ENCODE data around the gene SRI. TPM values are rescaled to one million over a fixed set of nuclear protein-coding genes. Genes with fewer than 3 reads are reported as not detected.

The SRI gene
- polyA plus RNA-seq, 1 of the 3 experiments (the other 2 are of a cell fraction), result 197 TPM

GRCh38 chr7:88169717-88170320, 50.0 kb downstream of the SRI start:
- DNase-seq, result peak; percentile 15
- Histone ChIP-seq H3K27me3 (ENCODE audit: insufficient read depth) (no peaks in the 10 kb centered on the region), H3K27ac (ENCODE audit: low read depth in 2 of 2, low read length in 1 of 2) (no peak overlapping the region), H3K79me2 (ENCODE audit: insufficient read depth) (no peaks in the 10 kb centered on the region), H2AFZ (ENCODE audit: low read depth) (no peak overlapping the region), H3K4me1 (ENCODE audit: control insufficient read depth in 1 of 2, insufficient read depth in 2 of 2, low read depth in 1 of 2, low read length in 1 of 2) (peaks cover 0 to 8% of the 10 kb centered on the region in 2 experiments; a peak in 2 of 4 replicates), H3K9ac (no peak overlapping the region), H3K9me2 (no peaks in the 10 kb centered on the region), H3K4me2 (no peak overlapping the region), H3K9me3 (no peaks in the 10 kb centered on the region), H4K20me1 (ENCODE audit: insufficient read depth) (no peaks in the 10 kb centered on the region), H3K36me3 (replicated peaks in 1 of 2; ENCODE audit: control insufficient read depth in 1 of 2, insufficient read depth in 2 of 2, low read length in 1 of 2) (peaks cover 0 to 13% of the 10 kb centered on the region in 2 experiments), H3F3A (replicated peaks; ENCODE audit: insufficient read depth) (no peaks in the 10 kb centered on the region), H3K4me3 (ENCODE audit: low read depth in 2 of 2, low read length in 1 of 2) (no peak overlapping the region)
- no peak for TF ChIP-seq USF2 (IDR thresholded peaks at IDR 0.05; ENCODE audit: borderline replicate concordance, low read depth, low read length)
- peak; percentile 77 for TF ChIP-seq RAD21 (IDR thresholded peaks at IDR 0.05; ENCODE audit: low read length)
- TF ChIP-seq NRF1 (IDR thresholded peaks at IDR 0.05; ENCODE audit: low read depth, low read length), result no peak
- TF ChIP-seq RXRA (IDR thresholded peaks at IDR 0.05; ENCODE audit: borderline replicate concordance, low read depth), result no peak
- TF ChIP-seq TCF12 (IDR thresholded peaks at IDR 0.05), result no peak
- TF ChIP-seq CTCF (IDR thresholded peaks at IDR 0.05), result peak; percentile 82
- TF ChIP-seq SMC3 (IDR thresholded peaks at IDR 0.05; ENCODE audit: low read depth, low read length), result peak; percentile 58
- TF ChIP-seq PBX3 (IDR thresholded peaks at IDR 0.05), result no peak
- no peak for TF ChIP-seq MXI1 (IDR thresholded peaks at IDR 0.05; ENCODE audit: low read depth, low read length)
- ChIA-PET CTCF (interaction anchor here (0.6 to 3.3 kb wide), 55 partner anchors 9 to 1131 kb away, joined by 3 to 26 read pairs (median 4); partner anchors contain the start of gene ADAM22), POLR2A (no interaction called here)
- 13% methylated on average over 1 of the region's 1 CpG for WGBS (ENCODE audit: low lambda C conversion rate)

GRCh38 chr7:88167721-88168120, 52.1 kb downstream of the SRI start:
- Histone ChIP-seq H3K9ac (no peak overlapping the region), H3K4me2 (no peak overlapping the region), H3F3A (replicated peaks; ENCODE audit: insufficient read depth) (no peaks in the 10 kb centered on the region), H3K27ac (ENCODE audit: low read depth in 2 of 2, low read length in 1 of 2) (peak overlapping the region in 1 of 2 experiments; percentile 63; a peak in 1 of 4 replicates), H3K4me1 (ENCODE audit: control insufficient read depth in 1 of 2, insufficient read depth in 2 of 2, low read depth in 1 of 2, low read length in 1 of 2) (peaks cover 0 to 8% of the 10 kb centered on the region in 2 experiments; a peak in 2 of 4 replicates), H3K9me3 (no peaks in the 10 kb centered on the region), H3K4me3 (ENCODE audit: low read depth in 2 of 2, low read length in 1 of 2) (no peak overlapping the region), H4K20me1 (ENCODE audit: insufficient read depth) (no peaks in the 10 kb centered on the region), H2AFZ (ENCODE audit: low read depth) (no peak overlapping the region), H3K79me2 (ENCODE audit: insufficient read depth) (no peaks in the 10 kb centered on the region), H3K36me3 (replicated peaks in 1 of 2; ENCODE audit: control insufficient read depth in 1 of 2, insufficient read depth in 2 of 2, low read length in 1 of 2) (peaks cover 0 to 13% of the 10 kb centered on the region in 2 experiments), H3K9me2 (no peaks in the 10 kb centered on the region), H3K27me3 (ENCODE audit: insufficient read depth) (no peaks in the 10 kb centered on the region)
- DNase-seq, result no peak
- ChIA-PET CTCF (interaction anchor here (3.3 kb wide), 1 partner anchor 370 kb away, joined by 24 read pairs; no protein-coding TSS in a partner anchor), POLR2A (no interaction called here)
- WGBS (ENCODE audit: low lambda C conversion rate), result 80% methylated on average over 2 of the region's 2 CpGs
- TF ChIP-seq EZH2phosphoT487 (IDR thresholded peaks at IDR 0.05; ENCODE audit: borderline replicate concordance, low read depth) (no peak), RFX5 (IDR thresholded peaks at IDR 0.05; ENCODE audit: low read length) (no peak), GABPA (IDR thresholded peaks at IDR 0.05; ENCODE audit: low read depth) (no peak), YY1 (IDR thresholded peaks at IDR 0.05; ENCODE audit: low read depth) (no peak), USF1 (IDR thresholded peaks at IDR 0.05; ENCODE audit: borderline replicate concordance, low read depth) (no peak), CTCF (IDR thresholded peaks at IDR 0.05) (no peak), JUND (IDR thresholded peaks at IDR 0.05) (no peak), NFIC (IDR thresholded peaks at IDR 0.05; ENCODE audit: borderline replicate concordance) (no peak), GATA2 (CRISPR knock-in tag; IDR thresholded peaks at IDR 0.05) (no peak), ZBTB33 (IDR thresholded peaks at IDR 0.05; ENCODE audit: borderline replicate concordance, low read depth) (no peak), FOSL2 (IDR thresholded peaks at IDR 0.05; ENCODE audit: borderline replicate concordance, low read depth) (no peak)

All from SK-N-SH (cell line).